ENCODE results near the gene ZFHX3.

ZFHX3 gene

GRCh38 chr16:72834499-72834898 is 213.4 kb downstream of the ZFHX3 start:
- no peak for DNase-seq

GRCh38 chr16:72833969-72834368 is 214.0 kb downstream of the ZFHX3 start:
- DNase-seq, result no peak

GRCh38 chr16:72833482-72833881 is 214.4 kb downstream of the ZFHX3 start:
- DNase-seq, result no peak

- peak in 50 of 56 donors; percentile 8 to 85 (median 56) for DNase-seq
Observed at GRCh38 chr16:72832621-72833248, 215.2 kb downstream of the ZFHX3 start.

GRCh38 chr16:72829846-72830775 is 217.8 kb downstream of the ZFHX3 start:
- no peak for DNase-seq

GRCh38 chr16:72827866-72828265 is 220.1 kb downstream of the ZFHX3 start:
- DNase-seq, result no peak

- DNase-seq, result no peak
Observed at GRCh38 chr16:72825912-72826621, 221.9 kb downstream of the ZFHX3 start.

GRCh38 chr16:72824761-72825160 is 223.2 kb downstream of the ZFHX3 start:
- no peak for DNase-seq

- DNase-seq, result no peak
Observed at GRCh38 chr16:72824027-72824426, 223.9 kb downstream of the ZFHX3 start.

- no peak for DNase-seq
Observed at GRCh38 chr16:72821185-72821950, 226.6 kb downstream of the ZFHX3 start.

- DNase-seq, result no peak
Observed at GRCh38 chr16:72819345-72819744, 228.6 kb downstream of the ZFHX3 start.

GRCh38 chr16:72818236-72818845 is 229.6 kb downstream of the ZFHX3 start:
- DNase-seq, result no peak

GRCh38 chr16:72815348-72816318 is 232.3 kb downstream of the ZFHX3 start:
- DNase-seq, result no peak

- no peak for DNase-seq
Observed at GRCh38 chr16:72814226-72814625, 233.7 kb downstream of the ZFHX3 start.

- no peak for DNase-seq
Observed at GRCh38 chr16:72812672-72813071, 235.3 kb downstream of the ZFHX3 start.

GRCh38 chr16:72811876-72812275 is 236.1 kb downstream of the ZFHX3 start:
- no peak for DNase-seq

GRCh38 chr16:72811188-72811720 is 236.7 kb downstream of the ZFHX3 start:
- no peak for DNase-seq

GRCh38 chr16:72810480-72810879 is 237.4 kb downstream of the ZFHX3 start:
- DNase-seq, result no peak

- DNase-seq, result no peak
Observed at GRCh38 chr16:72809446-72809845, 238.5 kb downstream of the ZFHX3 start.
